ENCODE results near the gene SMIM10L1. TPM values are rescaled to one million over a fixed set of nuclear protein-coding genes. Genes with fewer than 3 reads are reported as not detected.

Gene SMIM10L1
- total RNA-seq, 2 donors from 2014 or later = 7.9 to 10.2 TPM

GRCh38 chr12:11134305-11134704 lies 36.7 kb upstream of the SMIM10L1 start, which contains the start of gene TAS2R30:
Gene TAS2R30 (minus strand): TSS chr12:11134644. CDS start chr12:11134244, 400 bp downstream.
- no peak for TF ChIP-seq CTCF (IDR thresholded peaks at IDR 0.05)
- Histone ChIP-seq H3K27me3 (no peaks in the 10 kb centered on the region), H3K9me3 (no peaks in the 10 kb centered on the region), H3K4me3 (no peak within 1 kb of the TSS), H3K27ac (no peak within 1 kb of the TSS), H3K36me3 (no peaks in the 10 kb centered on the region), H3K4me1 (no peaks in the 10 kb centered on the region), H3K9ac (ENCODE audit: low read depth in 2 of 2, low read length in 2 of 2) (no peak within 1 kb of the TSS)
- DNase-seq = no peak
- intact Hi-C loops (cut with DNase I) = no loop called here

DNA sequence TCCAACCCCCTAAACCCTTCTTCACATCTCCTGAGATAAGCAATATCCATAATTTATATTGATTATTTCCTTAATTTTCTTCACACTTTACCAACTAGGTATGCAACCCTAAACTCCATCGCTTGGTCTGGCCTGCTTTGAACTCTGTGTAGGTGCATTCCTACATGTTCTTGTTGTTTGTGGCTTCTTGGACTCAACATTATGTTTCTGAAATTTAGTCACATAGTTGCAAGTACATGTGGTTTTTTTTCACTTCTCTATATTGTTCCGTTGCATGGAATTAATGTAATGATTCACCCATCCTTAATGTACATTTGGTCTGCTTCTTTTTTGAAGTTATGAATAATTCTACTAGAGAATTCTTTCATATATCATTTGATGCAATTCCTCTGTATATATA lies 34.9 kb upstream of the SMIM10L1 start:
- Histone ChIP-seq H3K27me3 (no peaks in the 10 kb centered on the region), H3K4me1 (no peaks in the 10 kb centered on the region), H3K36me3 (no peaks in the 10 kb centered on the region), H3K9ac (ENCODE audit: low read depth in 2 of 2, low read length in 2 of 2) (no peak overlapping the region), H3K4me3 (no peak overlapping the region), H3K27ac (no peak overlapping the region), H3K9me3 (no peaks in the 10 kb centered on the region)
- DNase-seq = no peak
- no peak for TF ChIP-seq CTCF (IDR thresholded peaks at IDR 0.05)
- intact Hi-C loops (cut with DNase I) = no loop called here

GRCh38 chr12:11143352-11143751 lies 27.6 kb upstream of the SMIM10L1 start:
- no peaks in the 10 kb centered on the region for H3K9me3 ChIP-seq
- TF ChIP-seq CTCF (IDR thresholded peaks at IDR 0.05) = no peak
- H3K27ac ChIP-seq = no peak overlapping the region
- intact Hi-C loops (cut with DNase I) = no loop called here
- H3K4me3 ChIP-seq = no peak overlapping the region
- no peaks in the 10 kb centered on the region for H3K36me3 ChIP-seq
- no peak for DNase-seq
- no peaks in the 10 kb centered on the region for H3K4me1 ChIP-seq
- no peaks in the 10 kb centered on the region for H3K27me3 ChIP-seq
- H3K9ac ChIP-seq (ENCODE audit: low read depth in 2 of 2, low read length in 2 of 2) = no peak overlapping the region

- no peaks in the 10 kb centered on the region for H3K4me1 ChIP-seq
- H3K4me3 ChIP-seq = no peak overlapping the region
- no peaks in the 10 kb centered on the region for H3K9me3 ChIP-seq
- no peak for TF ChIP-seq CTCF (IDR thresholded peaks at IDR 0.05)
- H3K9ac ChIP-seq (ENCODE audit: low read depth in 2 of 2, low read length in 2 of 2) = no peak overlapping the region
- no peaks in the 10 kb centered on the region for H3K27me3 ChIP-seq
- intact Hi-C loops (cut with DNase I) = no loop called here
- no peak overlapping the region for H3K27ac ChIP-seq
- no peaks in the 10 kb centered on the region for H3K36me3 ChIP-seq
- DNase-seq = no peak
Measured at GRCh38 chr12:11144297-11144696, 26.7 kb upstream of the SMIM10L1 start.

DNA sequence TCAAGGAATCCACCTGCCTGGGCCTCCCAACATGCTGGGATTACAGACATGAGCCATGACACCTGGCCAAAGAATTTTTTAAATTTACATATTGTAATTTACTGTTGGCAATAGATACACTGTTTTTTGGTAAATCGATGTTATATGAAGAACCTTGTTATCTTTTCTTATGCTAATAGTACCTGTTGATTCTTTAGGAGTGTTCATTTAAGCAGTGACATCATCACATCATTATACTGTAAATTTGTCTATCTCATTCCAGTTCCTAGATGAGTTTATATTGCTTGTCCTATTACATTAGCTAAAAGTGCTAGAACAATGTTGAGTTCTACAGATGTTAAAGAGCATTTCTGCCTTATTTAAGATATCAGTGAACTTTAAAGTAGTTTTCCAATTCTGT lies 23.6 kb upstream of the SMIM10L1 start:
- H3K4me1 ChIP-seq = no peaks in the 10 kb centered on the region
- no peak for DNase-seq
- intact Hi-C loops (cut with DNase I) = no loop called here
- no peaks in the 10 kb centered on the region for H3K36me3 ChIP-seq
- H3K9ac ChIP-seq (ENCODE audit: low read depth in 2 of 2, low read length in 2 of 2) = no peak overlapping the region
- no peak for TF ChIP-seq CTCF (IDR thresholded peaks at IDR 0.05)
- H3K27me3 ChIP-seq = no peaks in the 10 kb centered on the region
- H3K27ac ChIP-seq = no peak overlapping the region
- H3K4me3 ChIP-seq = no peak overlapping the region
- H3K9me3 ChIP-seq = no peaks in the 10 kb centered on the region

DNA sequence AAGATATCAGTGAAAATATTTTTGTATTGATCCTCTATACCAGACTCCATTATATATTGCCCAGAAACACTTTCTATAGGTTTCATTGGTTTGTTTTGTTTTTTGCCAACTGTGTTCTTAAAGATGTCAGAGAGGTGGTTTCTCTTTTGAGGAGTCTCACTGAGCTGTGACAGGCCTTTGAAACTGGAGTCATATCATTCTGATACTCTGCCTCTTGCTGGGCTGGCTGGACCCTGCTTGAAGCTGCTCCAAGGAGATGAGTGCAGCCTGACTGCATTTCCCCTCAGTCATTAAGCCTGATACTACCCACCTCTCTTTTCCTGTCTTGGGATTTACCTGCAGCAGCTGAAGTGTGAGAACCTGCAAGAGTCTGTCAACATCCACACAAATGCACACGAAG lies 20.2 kb upstream of the SMIM10L1 start:
- no peaks in the 10 kb centered on the region for H3K4me1 ChIP-seq
- no peak overlapping the region for H3K4me3 ChIP-seq
- TF ChIP-seq CTCF (IDR thresholded peaks at IDR 0.05) = no peak
- no peaks in the 10 kb centered on the region for H3K27me3 ChIP-seq
- no peak for DNase-seq
- H3K27ac ChIP-seq = no peak overlapping the region
- intact Hi-C loops (cut with DNase I) = no loop called here
- no peaks in the 10 kb centered on the region for H3K9me3 ChIP-seq
- H3K9ac ChIP-seq (ENCODE audit: low read depth in 2 of 2, low read length in 2 of 2) = no peak overlapping the region
- H3K36me3 ChIP-seq = no peaks in the 10 kb centered on the region
